Fibroblast of lung (primary cell): ENCODE data around the gene COLEC11.

Experiments used
- EZH2 ChIP-seq: IDR thresholded peaks from 2 replicates; pipeline ENCODE4 v1.5.1; 2012; ENCODE audit warnings: low read length, control low read depth, mild to moderate bottlenecking; ENCODE audit errors: missing control alignments
- TF ChIP-seq, protein P1 (sequence below), 2 donors: IDR thresholded peaks in 1 of 2; conservative IDR thresholded peaks in 1 of 2; 1 replicate in 1 of 2; 2 replicates in 1 of 2; pipeline ENCODE4 v1.5.1; 2011 to 2012; ENCODE audit warnings: low read length in 2 of 2, control low read depth in 1 of 2, inconsistent platforms in 1 of 2, low read depth in 1 of 2, mild to moderate bottlenecking in 1 of 2

DNA sequence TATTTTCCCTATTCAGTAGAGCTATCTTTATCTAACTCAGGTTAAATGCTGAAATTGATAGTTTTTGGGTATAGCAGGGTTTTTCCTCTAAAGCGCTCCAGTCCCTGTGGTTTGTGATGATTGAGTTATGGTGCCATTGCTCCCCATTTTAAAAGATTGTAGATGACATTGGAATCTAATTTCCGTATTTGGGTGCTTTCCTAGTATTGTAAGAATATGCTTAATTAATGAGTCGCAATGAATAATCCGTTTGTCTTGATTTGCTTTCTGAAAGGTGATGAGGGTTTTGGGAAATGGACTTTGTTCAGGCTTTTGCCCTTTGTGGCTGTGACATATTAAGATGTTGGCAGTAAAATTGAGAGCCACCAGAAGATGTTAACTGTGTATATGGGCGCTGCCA is 15.9 kb upstream of the COLEC11 start:
- TF ChIP-seq, protein P1, sequence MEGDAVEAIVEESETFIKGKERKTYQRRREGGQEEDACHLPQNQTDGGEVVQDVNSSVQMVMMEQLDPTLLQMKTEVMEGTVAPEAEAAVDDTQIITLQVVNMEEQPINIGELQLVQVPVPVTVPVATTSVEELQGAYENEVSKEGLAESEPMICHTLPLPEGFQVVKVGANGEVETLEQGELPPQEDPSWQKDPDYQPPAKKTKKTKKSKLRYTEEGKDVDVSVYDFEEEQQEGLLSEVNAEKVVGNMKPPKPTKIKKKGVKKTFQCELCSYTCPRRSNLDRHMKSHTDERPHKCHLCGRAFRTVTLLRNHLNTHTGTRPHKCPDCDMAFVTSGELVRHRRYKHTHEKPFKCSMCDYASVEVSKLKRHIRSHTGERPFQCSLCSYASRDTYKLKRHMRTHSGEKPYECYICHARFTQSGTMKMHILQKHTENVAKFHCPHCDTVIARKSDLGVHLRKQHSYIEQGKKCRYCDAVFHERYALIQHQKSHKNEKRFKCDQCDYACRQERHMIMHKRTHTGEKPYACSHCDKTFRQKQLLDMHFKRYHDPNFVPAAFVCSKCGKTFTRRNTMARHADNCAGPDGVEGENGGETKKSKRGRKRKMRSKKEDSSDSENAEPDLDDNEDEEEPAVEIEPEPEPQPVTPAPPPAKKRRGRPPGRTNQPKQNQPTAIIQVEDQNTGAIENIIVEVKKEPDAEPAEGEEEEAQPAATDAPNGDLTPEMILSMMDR (conservative IDR thresholded peaks at IDR 0.05 in 1 of 2, IDR thresholded peaks at IDR 0.05 in 1 of 2; ENCODE audit: low read depth in 1 of 2, low read length in 2 of 2), result no peak
- TF ChIP-seq EZH2, result no peak
